Activated CD8-positive, alpha-beta T cell treated with anti-CD3 and anti-CD28 coated beads for 36 hours (primary cell): Measurements from ENCODE around the gene AKAP5. TPM values are rescaled to one million over a fixed set of nuclear protein-coding genes. Genes with fewer than 3 reads are reported as not detected.

Experiments used
- ATAC-seq: fragments of 200-7000 bp; cut with Tn5 transposase; one replicate; pipeline ENCODE4 v1.10.0; 2021; ENCODE audit warnings: mild to moderate bottlenecking, moderate library complexity
- CTCF ChIA-PET: fragments of 350-600 bp; sonication (Branson Sonifier 250); formaldehyde crosslinking; loops from one replicate; lab custom pipeline; 2021; ENCODE audit warnings: antibody characterized with exemption; lab: Charles Lee
- POLR2A ChIA-PET: fragments of 350-600 bp; sonication (Branson Sonifier 250); formaldehyde crosslinking; loops from one replicate; lab custom pipeline; 2021; ENCODE audit warnings: antibody characterized with exemption; lab: Charles Lee
- DNase-seq: peaks from one replicate; pipeline ENCODE4 v3.0.0-alpha.2; 2020
- H3K27ac Mint-ChIP-seq: one replicate; pipeline ENCODE4 v1.8.0; 2021; ENCODE audit warnings: mild to moderate bottlenecking, mixed read lengths
- H3K27me3 Mint-ChIP-seq: one replicate; pipeline ENCODE4 v1.8.0; 2021; ENCODE audit warnings: mixed read lengths
- H3K36me3 Mint-ChIP-seq: one replicate; pipeline ENCODE4 v1.8.0; 2021; ENCODE audit warnings: low read depth, mixed read lengths
- H3K4me1 Mint-ChIP-seq: one replicate; pipeline ENCODE4 v1.8.0; 2021; ENCODE audit warnings: low read depth, mixed read lengths
- H3K4me3 Mint-ChIP-seq: one replicate; pipeline ENCODE4 v1.8.0; 2021; ENCODE audit warnings: mild to moderate bottlenecking, moderate library complexity, mixed read lengths
- H3K9me3 Mint-ChIP-seq: one replicate; pipeline ENCODE4 v1.8.0; 2021; ENCODE audit warnings: mixed read lengths
- CTCF ChIP-seq: fragments of 200-600 bp; IDR thresholded peaks from one replicate; pipeline ENCODE4 v1.8.0; 2022; ENCODE audit warnings: antibody characterized with exemption, mild to moderate bottlenecking
- intact Hi-C: fragments of 100-400 bp; cut with micrococcal nuclease; formaldehyde crosslinking; loops from one replicate; pipeline ENCODE4 v1.10.0; 2022
- total RNA-seq, 2 experiments: library from RNA; stranded (reverse); gene quantifications; one replicate each; pipeline ENCODE4 v1.2.3, GENCODE V29; 2021

The AKAP5 gene
- total RNA-seq, 2 experiments from 2014 or later = 1.3 to 1.6 TPM

- intact Hi-C loops = no loop called here
- ATAC-seq (peak; percentile 70), DNase-seq (peak; percentile 58)
- Mint-ChIP-seq H3K27ac (peak overlapping the region; percentile 89), H3K27me3 (no peaks in the 10 kb centered on the region), H3K9me3 (no peaks in the 10 kb centered on the region), H3K4me3 (peak overlapping the region; percentile 5), H3K36me3 (peaks cover 54% of the 10 kb centered on the region), H3K4me1 (peaks cover 38% of the 10 kb centered on the region)
- CTCF ChIA-PET = interaction anchor here (1.1 to 3.0 kb wide), 4 partner anchors 9 to 117 kb away, joined by 3 to 17 read pairs (median 4); no protein-coding TSS in a partner anchor
- no peak for TF ChIP-seq CTCF
- POLR2A ChIA-PET = interaction anchor here (1.1 kb wide), 1 partner anchor 20 kb away, joined by 3 read pairs; no protein-coding TSS in a partner anchor
These were observed 15.0 kb upstream of the AKAP5 start for GRCh38 chr14:64450255-64450654.

DNA sequence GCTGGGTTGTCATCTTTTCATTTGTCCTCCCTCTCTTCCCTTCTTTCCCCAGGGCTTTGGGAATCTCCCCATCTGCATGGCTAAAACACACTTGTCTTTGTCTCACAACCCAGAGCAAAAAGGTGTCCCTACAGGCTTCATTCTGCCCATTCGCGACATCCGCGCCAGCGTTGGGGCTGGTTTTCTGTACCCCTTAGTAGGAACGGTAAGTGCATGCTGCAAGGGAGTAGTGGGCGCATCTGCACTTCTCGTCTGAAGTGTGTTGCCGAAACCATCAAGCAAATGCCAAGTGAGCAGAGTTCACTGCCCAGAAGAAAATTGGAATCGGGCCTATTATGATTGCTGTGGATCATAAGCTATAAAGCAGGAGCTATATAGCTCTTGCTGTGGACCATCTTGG lies 10.6 kb upstream of the AKAP5 start:
- peaks cover 60% of the 10 kb centered on the region for H3K36me3 Mint-ChIP-seq
- peaks cover 23% of the 10 kb centered on the region for H3K4me1 Mint-ChIP-seq
- H3K27me3 Mint-ChIP-seq = no peaks in the 10 kb centered on the region
- no peak for DNase-seq
- ATAC-seq = no peak
- intact Hi-C loops = no loop called here
- ChIA-PET POLR2A (no interaction called here), CTCF (no interaction called here)
- H3K27ac Mint-ChIP-seq = peak overlapping the region; percentile 2
- no peak overlapping the region for H3K4me3 Mint-ChIP-seq
- TF ChIP-seq CTCF = no peak
- H3K9me3 Mint-ChIP-seq = no peaks in the 10 kb centered on the region

DNA sequence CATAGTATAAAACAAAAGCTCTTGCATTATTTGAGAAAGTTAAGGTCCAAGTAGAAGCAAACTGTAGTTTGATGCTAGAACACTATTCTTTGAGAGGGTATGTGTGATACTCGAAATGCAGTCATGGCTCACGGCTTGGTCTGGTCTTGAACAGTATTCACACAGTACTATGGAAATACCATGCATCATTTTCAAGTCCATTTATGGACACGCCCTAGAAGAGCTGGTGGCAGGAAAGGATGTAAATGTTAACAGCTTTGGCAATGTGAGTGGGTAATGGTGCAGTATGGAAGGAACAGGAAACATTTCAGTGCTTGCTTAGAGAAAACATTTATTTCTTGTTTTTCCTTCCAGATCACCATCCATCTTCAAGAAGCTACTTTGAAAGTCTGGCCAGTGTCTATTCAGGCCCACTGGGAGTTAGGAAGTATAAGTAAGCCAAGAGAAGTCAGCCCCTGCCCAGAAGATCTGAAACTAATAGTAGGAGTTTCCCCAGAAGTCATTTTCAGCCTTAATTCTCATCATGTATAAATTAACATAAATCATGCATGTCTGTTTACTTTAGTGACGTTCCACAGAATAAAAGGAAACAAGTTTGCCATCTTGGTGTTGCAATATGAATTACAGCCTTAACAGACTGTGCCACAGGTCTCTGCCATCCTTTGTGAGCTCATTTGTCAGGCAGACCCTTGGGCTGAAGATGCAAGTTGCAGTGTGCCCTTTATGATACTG lies 5.7 kb upstream of the AKAP5 start:
- intact Hi-C loops = no loop called here
- Mint-ChIP-seq H3K4me1 (peaks cover 14% of the 10 kb centered on the region), H3K36me3 (peaks cover 52% of the 10 kb centered on the region), H3K27me3 (no peaks in the 10 kb centered on the region), H3K4me3 (no peak overlapping the region), H3K27ac (peak overlapping the region; percentile 49), H3K9me3 (no peaks in the 10 kb centered on the region)
- DNase-seq (no peak), ATAC-seq (no peak)
- CTCF ChIA-PET = interaction anchor here (0.7 to 2.6 kb wide), 2 partner anchors 29 to 49 kb away, joined by 3 to 10 read pairs; no protein-coding TSS in a partner anchor
- POLR2A ChIA-PET = interaction anchor here (1.2 kb wide), 2 partner anchors 8 to 77 kb away, joined by 3 read pairs; no protein-coding TSS in a partner anchor
- no peak for TF ChIP-seq CTCF

DNA sequence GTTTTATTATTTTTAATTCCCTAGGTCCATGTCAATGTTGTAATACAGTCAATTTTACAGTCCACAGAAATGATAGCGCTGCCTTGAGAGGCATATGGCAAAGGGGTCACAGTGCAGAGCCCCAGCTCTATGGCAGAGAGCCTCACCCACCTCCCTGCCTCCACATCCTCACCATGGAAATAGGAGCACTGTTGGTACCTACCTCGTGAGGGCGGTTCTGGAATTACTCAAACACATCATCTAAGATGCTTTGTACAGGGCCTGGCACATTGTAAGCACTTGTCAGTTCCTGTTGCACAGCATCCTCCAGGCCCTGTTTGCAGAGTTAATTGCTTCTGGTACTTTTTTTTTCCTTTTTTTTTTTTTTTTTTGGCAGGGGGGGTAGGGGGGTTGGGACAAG lies 4.1 kb upstream of the AKAP5 start:
- Mint-ChIP-seq H3K27ac (no peak overlapping the region), H3K4me1 (peaks cover 24% of the 10 kb centered on the region), H3K36me3 (peaks cover 41% of the 10 kb centered on the region), H3K4me3 (no peak overlapping the region), H3K27me3 (no peaks in the 10 kb centered on the region), H3K9me3 (no peaks in the 10 kb centered on the region)
- ChIA-PET POLR2A (no interaction called here), CTCF (interaction anchor here (2.6 kb wide), 2 partner anchors 31 kb away, joined by 10 to 11 read pairs; no protein-coding TSS in a partner anchor)
- ATAC-seq (no peak), DNase-seq (no peak)
- TF ChIP-seq CTCF = no peak
- intact Hi-C loops = no loop called here

DNA sequence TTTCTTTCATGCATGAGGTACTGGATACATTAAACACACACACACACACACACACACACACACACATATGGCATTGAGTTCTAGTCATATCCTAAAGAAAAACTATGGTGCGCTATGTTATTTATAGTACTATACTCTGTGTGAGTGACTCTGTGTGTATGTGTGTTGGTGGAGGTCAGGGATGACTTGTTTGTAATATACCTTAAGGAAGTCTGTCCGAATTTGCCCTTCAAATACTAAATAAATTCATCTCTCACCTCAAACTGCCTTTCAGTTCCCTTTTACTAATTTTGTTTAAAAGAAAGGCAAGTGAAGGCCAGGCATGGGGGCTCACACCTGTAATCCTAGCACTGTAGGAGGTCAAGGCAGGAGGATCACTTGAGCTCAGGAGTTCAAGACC lies 2.1 kb upstream of the AKAP5 start:
- DNase-seq = no peak
- Mint-ChIP-seq H3K27ac (no peak overlapping the region), H3K4me3 (no peak overlapping the region), H3K27me3 (no peaks in the 10 kb centered on the region), H3K9me3 (no peaks in the 10 kb centered on the region), H3K36me3 (peaks cover 38% of the 10 kb centered on the region), H3K4me1 (peaks cover 34% of the 10 kb centered on the region)
- TF ChIP-seq CTCF = no peak
- intact Hi-C loops = no loop called here
- no peak for ATAC-seq
- POLR2A ChIA-PET = interaction anchor here (1.1 to 1.9 kb wide), 4 partner anchors 12 to 59 kb away, joined by 3 to 9 read pairs (median 4); no protein-coding TSS in a partner anchor
- CTCF ChIA-PET = interaction anchor here (1.2 to 5.7 kb wide), 5 partner anchors 15 to 70 kb away, joined by 3 to 26 read pairs (median 7); no protein-coding TSS in a partner anchor
